ENCODE results near the gene PAPSS2. TPM values are rescaled to one million over a fixed set of nuclear protein-coding genes. Genes with fewer than 3 reads are reported as not detected.

PAPSS2 gene
- total RNA-seq, 1 experiment from 2014 or later = 14.6 TPM

DNA sequence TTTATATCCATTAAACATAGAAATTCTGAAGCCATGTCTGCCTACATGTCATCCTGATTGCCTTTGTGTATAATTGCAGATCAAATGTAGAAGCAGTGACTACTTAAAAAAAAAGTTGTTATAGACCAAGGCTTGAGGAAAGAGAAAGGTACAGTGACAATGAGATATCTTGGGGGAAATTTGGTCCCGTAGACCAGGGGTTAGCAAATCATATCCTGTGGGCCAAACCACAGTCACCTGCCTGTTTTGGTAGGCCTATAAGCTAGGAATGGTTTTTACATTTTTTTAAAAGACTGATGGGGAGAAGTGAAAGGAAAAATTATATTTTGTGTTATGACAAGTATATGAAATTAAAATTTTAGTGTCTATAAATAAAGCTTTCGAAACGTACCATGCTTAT is 12.9 kb downstream of the PAPSS2 start:
- peaks cover 7 to 12% of the 10 kb centered on the region in 2 experiments for H3K4me1 ChIP-seq (ENCODE audit: control insufficient read depth in 1 of 2, insufficient read depth in 2 of 2, low read length in 2 of 2)
- intact Hi-C loops (cut with micrococcal nuclease) = no loop called here
- H3K36me3 ChIP-seq (ENCODE audit: control insufficient read depth in 1 of 2, insufficient read depth in 2 of 2, low read length in 2 of 2) = no peaks in the 10 kb centered on the region
- H3K9me3 ChIP-seq (ENCODE audit: control insufficient read depth in 1 of 2, insufficient read depth in 1 of 2, low read depth in 1 of 2, low read length in 2 of 2) = no peaks in the 10 kb centered on the region
- no peaks in the 10 kb centered on the region for H3K27me3 ChIP-seq (ENCODE audit: insufficient read depth, low read length)
- H3K4me2 ChIP-seq (ENCODE audit: low read length) = no peak overlapping the region
- no peaks in the 10 kb centered on the region for H3K9me2 ChIP-seq (ENCODE audit: insufficient read depth)
- TF ChIP-seq TCF7L2 (IDR thresholded peaks at IDR 0.05; ENCODE audit: borderline replicate concordance, extremely low read depth, insufficient read depth, insufficient read length) = no peak
- TF ChIP-seq, protein P1, sequence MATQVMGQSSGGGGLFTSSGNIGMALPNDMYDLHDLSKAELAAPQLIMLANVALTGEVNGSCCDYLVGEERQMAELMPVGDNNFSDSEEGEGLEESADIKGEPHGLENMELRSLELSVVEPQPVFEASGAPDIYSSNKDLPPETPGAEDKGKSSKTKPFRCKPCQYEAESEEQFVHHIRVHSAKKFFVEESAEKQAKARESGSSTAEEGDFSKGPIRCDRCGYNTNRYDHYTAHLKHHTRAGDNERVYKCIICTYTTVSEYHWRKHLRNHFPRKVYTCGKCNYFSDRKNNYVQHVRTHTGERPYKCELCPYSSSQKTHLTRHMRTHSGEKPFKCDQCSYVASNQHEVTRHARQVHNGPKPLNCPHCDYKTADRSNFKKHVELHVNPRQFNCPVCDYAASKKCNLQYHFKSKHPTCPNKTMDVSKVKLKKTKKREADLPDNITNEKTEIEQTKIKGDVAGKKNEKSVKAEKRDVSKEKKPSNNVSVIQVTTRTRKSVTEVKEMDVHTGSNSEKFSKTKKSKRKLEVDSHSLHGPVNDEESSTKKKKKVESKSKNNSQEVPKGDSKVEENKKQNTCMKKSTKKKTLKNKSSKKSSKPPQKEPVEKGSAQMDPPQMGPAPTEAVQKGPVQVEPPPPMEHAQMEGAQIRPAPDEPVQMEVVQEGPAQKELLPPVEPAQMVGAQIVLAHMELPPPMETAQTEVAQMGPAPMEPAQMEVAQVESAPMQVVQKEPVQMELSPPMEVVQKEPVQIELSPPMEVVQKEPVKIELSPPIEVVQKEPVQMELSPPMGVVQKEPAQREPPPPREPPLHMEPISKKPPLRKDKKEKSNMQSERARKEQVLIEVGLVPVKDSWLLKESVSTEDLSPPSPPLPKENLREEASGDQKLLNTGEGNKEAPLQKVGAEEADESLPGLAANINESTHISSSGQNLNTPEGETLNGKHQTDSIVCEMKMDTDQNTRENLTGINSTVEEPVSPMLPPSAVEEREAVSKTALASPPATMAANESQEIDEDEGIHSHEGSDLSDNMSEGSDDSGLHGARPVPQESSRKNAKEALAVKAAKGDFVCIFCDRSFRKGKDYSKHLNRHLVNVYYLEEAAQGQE (IDR thresholded peaks at IDR 0.05; ENCODE audit: low read depth) = no peak
- TF ChIP-seq JUND (IDR thresholded peaks at IDR 0.05) = no peak
- TF ChIP-seq, protein P2, sequence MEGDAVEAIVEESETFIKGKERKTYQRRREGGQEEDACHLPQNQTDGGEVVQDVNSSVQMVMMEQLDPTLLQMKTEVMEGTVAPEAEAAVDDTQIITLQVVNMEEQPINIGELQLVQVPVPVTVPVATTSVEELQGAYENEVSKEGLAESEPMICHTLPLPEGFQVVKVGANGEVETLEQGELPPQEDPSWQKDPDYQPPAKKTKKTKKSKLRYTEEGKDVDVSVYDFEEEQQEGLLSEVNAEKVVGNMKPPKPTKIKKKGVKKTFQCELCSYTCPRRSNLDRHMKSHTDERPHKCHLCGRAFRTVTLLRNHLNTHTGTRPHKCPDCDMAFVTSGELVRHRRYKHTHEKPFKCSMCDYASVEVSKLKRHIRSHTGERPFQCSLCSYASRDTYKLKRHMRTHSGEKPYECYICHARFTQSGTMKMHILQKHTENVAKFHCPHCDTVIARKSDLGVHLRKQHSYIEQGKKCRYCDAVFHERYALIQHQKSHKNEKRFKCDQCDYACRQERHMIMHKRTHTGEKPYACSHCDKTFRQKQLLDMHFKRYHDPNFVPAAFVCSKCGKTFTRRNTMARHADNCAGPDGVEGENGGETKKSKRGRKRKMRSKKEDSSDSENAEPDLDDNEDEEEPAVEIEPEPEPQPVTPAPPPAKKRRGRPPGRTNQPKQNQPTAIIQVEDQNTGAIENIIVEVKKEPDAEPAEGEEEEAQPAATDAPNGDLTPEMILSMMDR (IDR thresholded peaks at IDR 0.05 in 2 of 3, conservative IDR thresholded peaks at IDR 0.05 in 1 of 3; ENCODE audit: borderline replicate concordance in 1 of 3, insufficient read depth in 1 of 3, low read depth in 2 of 3, low read length in 2 of 3) = no peak
- TF ChIP-seq EZH2 (IDR thresholded peaks at IDR 0.05) = no peak
- no peak for TF ChIP-seq POLR2A (IDR thresholded peaks at IDR 0.05; ENCODE audit: borderline replicate concordance, extremely low read depth, insufficient read depth, insufficient read length)
- TF ChIP-seq, protein P3, sequence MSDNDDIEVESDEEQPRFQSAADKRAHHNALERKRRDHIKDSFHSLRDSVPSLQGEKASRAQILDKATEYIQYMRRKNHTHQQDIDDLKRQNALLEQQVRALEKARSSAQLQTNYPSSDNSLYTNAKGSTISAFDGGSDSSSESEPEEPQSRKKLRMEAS (IDR thresholded peaks at IDR 0.05) = no peak
- TF ChIP-seq POLR2AphosphoS5 (IDR thresholded peaks at IDR 0.05; ENCODE audit: low read depth, low read length) = no peak
- no peak for TF ChIP-seq YY1 (IDR thresholded peaks at IDR 0.05; ENCODE audit: extremely low read depth, insufficient replicate concordance, low read depth, low read length)
- no peak for TF ChIP-seq SP1 (IDR thresholded peaks at IDR 0.05; ENCODE audit: low read depth)
- TF ChIP-seq RAD21 (IDR thresholded peaks at IDR 0.05; ENCODE audit: low read depth) = no peak
- no peak for TF ChIP-seq EZH2phosphoT487 (IDR thresholded peaks at IDR 0.05; ENCODE audit: borderline replicate concordance)
- no peaks in the 10 kb centered on the region for H3K79me2 ChIP-seq (ENCODE audit: insufficient read depth, low read length)
- no TSS peak for BruUV-seq (replicated peaks)
- no peak overlapping the region for H3K27ac ChIP-seq (ENCODE audit: low read depth, low read length)
- RAD21 ChIA-PET (ENCODE audit: low non-redundant PET in 1 of 2, low total read pairs in 2 of 2, uncharacterized antibody in 2 of 2, unreplicated experiment in 2 of 2) = no interaction called here
- CTCF ChIA-PET = no interaction called here
- POLR2A ChIA-PET = no interaction called here
- DNase-seq (ENCODE audit: low read depth, low spot score) (no peak), ATAC-seq (no peak)
- no peaks in the 10 kb centered on the region for H4K20me1 ChIP-seq (ENCODE audit: insufficient read depth)
- H3K9ac ChIP-seq (ENCODE audit: low read length) = no peak overlapping the region
- no peak overlapping the region for H3K4me3 ChIP-seq (replicated peaks in 1 of 2; ENCODE audit: low read depth in 1 of 2, low read length in 2 of 2)
- H2AFZ ChIP-seq (ENCODE audit: low read depth, low read length, poor library complexity, severe bottlenecking) = no peak overlapping the region
